ENCODE measurements around the gene NHS. TPM values are rescaled to one million over a fixed set of nuclear protein-coding genes. Genes with fewer than 3 reads are reported as not detected.

NHS gene
- total and polyA plus RNA-seq, 2 of the 13 experiments (the other 11 are each of a cell fraction or from before 2014, with no cell fraction given) = 0.02 TPM; not detected in 1

- no peaks in the 10 kb centered on the region for H3K4me1 ChIP-seq (ENCODE audit: insufficient read depth, low read length)
- TF ChIP-seq CREB1 (IDR thresholded peaks at IDR 0.05) (peak; percentile 76), CREB1 (CRISPR knock-in tag; IDR thresholded peaks at IDR 0.05) (no peak), TCF7L2 (IDR thresholded peaks at IDR 0.05; ENCODE audit: low read depth, low read length) (no peak), ATF7 (IDR thresholded peaks at IDR 0.05) (peak; percentile 67), ATF7 (CRISPR knock-in tag; IDR thresholded peaks at IDR 0.05) (no peak)
- 34% methylated on average over 4 of the region's 4 CpGs for WGBS (ENCODE audit: low lambda C conversion rate)
- no peaks in the 10 kb centered on the region for H3K9me3 ChIP-seq (ENCODE audit: low read length)
- ATAC-seq (no peak), DNase-seq (ENCODE audit: low spot score) (no peak), FAIRE-seq (no peak)
- in situ Hi-C loops (cut with HindIII; ENCODE audit: extremely low pct_ligation_motif_present, low pct_unique_long_range_greater_than_20kb) = loop anchor here (5.0 to 25.0 kb wide), 2 partner anchors 148 to 448 kb away; no protein-coding TSS in a partner anchor
- H3K9ac ChIP-seq (ENCODE audit: insufficient read depth, low read depth, low read length) = no peak overlapping the region
- CTCF ChIA-PET (ENCODE audit: low intra/inter-chr PET ratio, low total read pairs) = no interaction called here
- intact Hi-C loops (cut with micrococcal nuclease; ENCODE audit: unreplicated experiment) = no loop called here
- no peaks in the 10 kb centered on the region for H3K27me3 ChIP-seq (ENCODE audit: control insufficient read depth in 1 of 2, insufficient read depth in 2 of 2, low read length in 2 of 2)
- no peaks in the 10 kb centered on the region for H3K36me3 ChIP-seq (replicated peaks in 1 of 2; ENCODE audit: control insufficient read depth in 1 of 2, insufficient read depth in 2 of 2, low read length in 2 of 2)
- BruUV-seq (replicated peaks) = no TSS peak
- no peak overlapping the region for H3K4me2 ChIP-seq (ENCODE audit: low read depth, low read length)
- H3K27ac ChIP-seq (ENCODE audit: extremely low read length, insufficient read depth, low read length) = no peak overlapping the region
- no peaks in the 10 kb centered on the region for H3K79me2 ChIP-seq (ENCODE audit: insufficient read depth, low read length)
- no peak overlapping the region for H3K4me3 ChIP-seq (replicated peaks in 1 of 3; ENCODE audit: insufficient read depth in 1 of 3, low read depth in 2 of 3, low read length in 3 of 3)
- POLR2A ChIA-PET = no interaction called here
- no peak overlapping the region for H2AFZ ChIP-seq (ENCODE audit: low read length)
- no peaks in the 10 kb centered on the region for H4K20me1 ChIP-seq (ENCODE audit: insufficient read depth, low read length)
Observed at GRCh38 chrX:17685026-17685425, 310.0 kb downstream of the NHS start.

GRCh38 chrX:17687648-17688047, 312.6 kb downstream of the NHS start:
- H3K36me3 ChIP-seq (replicated peaks in 1 of 2; ENCODE audit: control insufficient read depth in 1 of 2, insufficient read depth in 2 of 2, low read length in 2 of 2) = no peaks in the 10 kb centered on the region
- H3K4me2 ChIP-seq (ENCODE audit: low read depth, low read length) = no peak overlapping the region
- H4K20me1 ChIP-seq (ENCODE audit: insufficient read depth, low read length) = no peaks in the 10 kb centered on the region
- intact Hi-C loops (cut with micrococcal nuclease; ENCODE audit: unreplicated experiment) (no loop called here), in situ Hi-C loops (cut with HindIII; ENCODE audit: extremely low pct_ligation_motif_present, low pct_unique_long_range_greater_than_20kb) (loop anchor here (5.0 to 25.0 kb wide), 2 partner anchors 150 to 450 kb away; no protein-coding TSS in a partner anchor)
- 60% methylated on average over 1 of the region's 14 CpGs for WGBS (ENCODE audit: low lambda C conversion rate)
- ATAC-seq (no peak), FAIRE-seq (no peak), DNase-seq (ENCODE audit: low spot score) (no peak)
- H2AFZ ChIP-seq (ENCODE audit: low read length) = no peak overlapping the region
- no TSS peak for BruUV-seq (replicated peaks)
- H3K9me3 ChIP-seq (ENCODE audit: low read length) = no peaks in the 10 kb centered on the region
- H3K9ac ChIP-seq (ENCODE audit: insufficient read depth, low read depth, low read length) = no peak overlapping the region
- H3K79me2 ChIP-seq (ENCODE audit: insufficient read depth, low read length) = no peaks in the 10 kb centered on the region
- no peak overlapping the region for H3K27ac ChIP-seq (ENCODE audit: extremely low read length, insufficient read depth, low read length)
- no peak overlapping the region for H3K4me3 ChIP-seq (replicated peaks in 1 of 3; ENCODE audit: insufficient read depth in 1 of 3, low read depth in 2 of 3, low read length in 3 of 3)
- POLR2A ChIA-PET = no interaction called here
- H3K27me3 ChIP-seq (ENCODE audit: control insufficient read depth in 1 of 2, insufficient read depth in 2 of 2, low read length in 2 of 2) = no peaks in the 10 kb centered on the region
- no peaks in the 10 kb centered on the region for H3K4me1 ChIP-seq (ENCODE audit: insufficient read depth, low read length)
- no peak for TF ChIP-seq TCF7L2 (IDR thresholded peaks at IDR 0.05; ENCODE audit: low read depth, low read length)
- TF ChIP-seq STAG1 (CRISPR knock-in tag; IDR thresholded peaks at IDR 0.05) = no peak
- TF ChIP-seq YEATS2 (CRISPR knock-in tag; IDR thresholded peaks at IDR 0.05; ENCODE audit: borderline replicate concordance) = no peak
- TF ChIP-seq ZNF12 (CRISPR knock-in tag; IDR thresholded peaks at IDR 0.05) = no peak
- TF ChIP-seq HHEX (CRISPR knock-in tag; IDR thresholded peaks at IDR 0.05) = no peak
- CTCF ChIA-PET (ENCODE audit: low intra/inter-chr PET ratio, low total read pairs) = no interaction called here
